ENCODE measurements around the gene RASA4B.

The RASA4B gene

GRCh38 chr7:102471791-102472125 is 45.8 kb downstream of the RASA4B start:
- Histone ChIP-seq H3K36me3 (ENCODE audit: low read length) (no peaks in the 10 kb centered on the region), H3K4me2 (ENCODE audit: low read depth, low read length, poor library complexity, severe bottlenecking) (no peak overlapping the region), H2AFZ (ENCODE audit: low read depth, low read length, severe bottlenecking) (no peak overlapping the region), H3K9me3 (ENCODE audit: insufficient read depth, low read length) (no peaks in the 10 kb centered on the region), H3K27me3 (ENCODE audit: low read length) (no peaks in the 10 kb centered on the region), H3K9me2 (replicated peaks; ENCODE audit: insufficient read depth, low read length) (no peaks in the 10 kb centered on the region), H3K9ac (ENCODE audit: low read length) (no peak overlapping the region), H3F3A (ENCODE audit: insufficient read depth) (peaks cover 1% of the 10 kb centered on the region; the same call in 1 of the 2 replicates), H3K79me2 (ENCODE audit: insufficient read depth, low read length) (no peaks in the 10 kb centered on the region), H3K4me3 (ENCODE audit: insufficient read depth, low read length, poor library complexity, severe bottlenecking) (no peak overlapping the region), H3K27ac (ENCODE audit: low read depth, low read length) (no peak overlapping the region), H4K20me1 (ENCODE audit: low read depth, low read length) (no peaks in the 10 kb centered on the region; the same call in 1 of the 2 replicates)
- TF ChIP-seq CTCF (IDR thresholded peaks at IDR 0.05; ENCODE audit: insufficient read depth, low read length, poor library complexity, severe bottlenecking) (no peak), EZH2phosphoT487 (conservative IDR thresholded peaks at IDR 0.05; ENCODE audit: low read length) (no peak)

GRCh38 chr7:102469972-102470825 is 47.4 kb downstream of the RASA4B start:
- H3K4me2 ChIP-seq (ENCODE audit: low read depth, low read length, poor library complexity, severe bottlenecking) = no peak overlapping the region
- H3K79me2 ChIP-seq (ENCODE audit: insufficient read depth, low read length) = peaks cover 8% of the 10 kb centered on the region; the same call in 1 of the 2 replicates
- no peaks in the 10 kb centered on the region; the same call in 1 of the 2 replicates for H4K20me1 ChIP-seq (ENCODE audit: low read depth, low read length)
- no peak overlapping the region for H3K27ac ChIP-seq (ENCODE audit: low read depth, low read length)
- no peaks in the 10 kb centered on the region for H3K36me3 ChIP-seq (ENCODE audit: low read length)
- H2AFZ ChIP-seq (ENCODE audit: low read depth, low read length, severe bottlenecking) = no peak overlapping the region
- H3F3A ChIP-seq (ENCODE audit: insufficient read depth) = peaks cover 17% of the 10 kb centered on the region; the same call in 1 of the 2 replicates
- no peak overlapping the region for H3K9ac ChIP-seq (ENCODE audit: low read length)
- H3K4me3 ChIP-seq (ENCODE audit: insufficient read depth, low read length, poor library complexity, severe bottlenecking) = no peak overlapping the region
- TF ChIP-seq EZH2phosphoT487 (conservative IDR thresholded peaks at IDR 0.05; ENCODE audit: low read length) = no peak
- TF ChIP-seq CTCF (IDR thresholded peaks at IDR 0.05; ENCODE audit: insufficient read depth, low read length, poor library complexity, severe bottlenecking) = no peak
- no peaks in the 10 kb centered on the region for H3K9me2 ChIP-seq (replicated peaks; ENCODE audit: insufficient read depth, low read length)
- H3K27me3 ChIP-seq (ENCODE audit: low read length) = no peaks in the 10 kb centered on the region
- no peaks in the 10 kb centered on the region for H3K9me3 ChIP-seq (ENCODE audit: insufficient read depth, low read length)

- Histone ChIP-seq H3K4me2 (ENCODE audit: low read depth, low read length, poor library complexity, severe bottlenecking) (no peak overlapping the region), H2AFZ (ENCODE audit: low read depth, low read length, severe bottlenecking) (no peak overlapping the region), H3K27me3 (ENCODE audit: low read length) (no peaks in the 10 kb centered on the region), H3F3A (ENCODE audit: insufficient read depth) (peaks cover 17% of the 10 kb centered on the region; the same call in 1 of the 2 replicates), H3K9me2 (replicated peaks; ENCODE audit: insufficient read depth, low read length) (no peaks in the 10 kb centered on the region), H3K9ac (ENCODE audit: low read length) (no peak overlapping the region), H3K79me2 (ENCODE audit: insufficient read depth, low read length) (peaks cover 11% of the 10 kb centered on the region; the same call in 1 of the 2 replicates), H3K27ac (ENCODE audit: low read depth, low read length) (no peak overlapping the region), H4K20me1 (ENCODE audit: low read depth, low read length) (no peaks in the 10 kb centered on the region; the same call in 1 of the 2 replicates), H3K4me3 (ENCODE audit: insufficient read depth, low read length, poor library complexity, severe bottlenecking) (no peak overlapping the region), H3K36me3 (ENCODE audit: low read length) (no peaks in the 10 kb centered on the region), H3K9me3 (ENCODE audit: insufficient read depth, low read length) (no peaks in the 10 kb centered on the region)
- TF ChIP-seq EZH2phosphoT487 (conservative IDR thresholded peaks at IDR 0.05; ENCODE audit: low read length) (no peak), CTCF (IDR thresholded peaks at IDR 0.05; ENCODE audit: insufficient read depth, low read length, poor library complexity, severe bottlenecking) (no peak)
These were observed 48.1 kb downstream of the RASA4B start for GRCh38 chr7:102469351-102469971.

All from SU-DHL-6 (cell line).